Measurements from ENCODE around the gene ADAMTS3.
"Not testable (repeated sequence)": the region's sequence is repeated elsewhere in the genome, so short reads cannot be mapped to it uniquely, and the experiment has no call there.

Gene ADAMTS3

DNA sequence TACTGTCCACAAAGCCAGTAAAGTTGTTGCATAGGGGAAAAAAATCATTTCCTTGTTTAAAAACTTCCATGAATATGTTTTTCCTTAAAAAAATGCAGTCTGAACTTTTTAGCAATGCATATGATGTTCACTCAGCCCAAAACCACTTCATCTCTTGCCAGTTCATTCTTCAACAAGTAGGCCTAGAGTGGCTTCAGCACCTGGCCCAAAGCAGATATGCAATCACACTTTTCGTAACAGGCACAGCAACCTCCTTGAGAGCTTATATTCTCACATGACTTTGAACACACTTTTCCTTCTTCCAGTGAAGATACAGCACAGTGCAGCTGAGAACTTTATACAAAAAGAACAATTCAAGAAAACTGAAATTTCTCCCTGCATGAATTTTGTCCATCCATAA lies 128.6 kb downstream of the ADAMTS3 start:
- no peak overlapping the region for H3K4me3 ChIP-seq (ENCODE audit: low read depth, low read length)
- TF ChIP-seq, protein P1, sequence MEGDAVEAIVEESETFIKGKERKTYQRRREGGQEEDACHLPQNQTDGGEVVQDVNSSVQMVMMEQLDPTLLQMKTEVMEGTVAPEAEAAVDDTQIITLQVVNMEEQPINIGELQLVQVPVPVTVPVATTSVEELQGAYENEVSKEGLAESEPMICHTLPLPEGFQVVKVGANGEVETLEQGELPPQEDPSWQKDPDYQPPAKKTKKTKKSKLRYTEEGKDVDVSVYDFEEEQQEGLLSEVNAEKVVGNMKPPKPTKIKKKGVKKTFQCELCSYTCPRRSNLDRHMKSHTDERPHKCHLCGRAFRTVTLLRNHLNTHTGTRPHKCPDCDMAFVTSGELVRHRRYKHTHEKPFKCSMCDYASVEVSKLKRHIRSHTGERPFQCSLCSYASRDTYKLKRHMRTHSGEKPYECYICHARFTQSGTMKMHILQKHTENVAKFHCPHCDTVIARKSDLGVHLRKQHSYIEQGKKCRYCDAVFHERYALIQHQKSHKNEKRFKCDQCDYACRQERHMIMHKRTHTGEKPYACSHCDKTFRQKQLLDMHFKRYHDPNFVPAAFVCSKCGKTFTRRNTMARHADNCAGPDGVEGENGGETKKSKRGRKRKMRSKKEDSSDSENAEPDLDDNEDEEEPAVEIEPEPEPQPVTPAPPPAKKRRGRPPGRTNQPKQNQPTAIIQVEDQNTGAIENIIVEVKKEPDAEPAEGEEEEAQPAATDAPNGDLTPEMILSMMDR (IDR thresholded peaks at IDR 0.05; ENCODE audit: borderline replicate concordance, insufficient read depth, low read depth, low read length), result no peak

DNA sequence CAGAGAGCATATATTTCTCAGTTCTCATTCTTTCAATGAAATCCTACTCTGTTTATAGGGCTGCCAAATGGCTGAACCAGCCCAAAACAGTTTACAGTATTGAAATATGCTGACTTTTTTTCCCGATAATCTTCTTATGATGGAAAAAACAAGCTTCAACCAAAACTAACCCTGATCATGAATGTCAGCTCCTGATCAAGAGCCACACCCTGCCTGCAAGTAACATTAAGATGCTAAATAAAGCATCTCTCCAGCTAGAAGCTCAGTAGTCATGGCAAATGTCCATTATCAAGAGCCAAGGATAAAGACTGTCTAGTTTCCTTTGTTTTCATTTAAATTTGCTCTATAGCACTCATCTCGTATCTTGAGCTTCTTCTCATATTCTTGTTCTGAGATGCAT lies 136.0 kb downstream of the ADAMTS3 start:
- H3K4me3 ChIP-seq (ENCODE audit: low read depth, low read length), result no peak overlapping the region
- TF ChIP-seq, protein P1 (IDR thresholded peaks at IDR 0.05; ENCODE audit: borderline replicate concordance, insufficient read depth, low read depth, low read length), result no peak

GRCh38 chr4:72432282-72432681 lies 136.7 kb downstream of the ADAMTS3 start:
- H3K4me3 ChIP-seq (ENCODE audit: low read depth, low read length), result no peak overlapping the region
- TF ChIP-seq, protein P1 (IDR thresholded peaks at IDR 0.05; ENCODE audit: borderline replicate concordance, insufficient read depth, low read depth, low read length), result no peak

DNA sequence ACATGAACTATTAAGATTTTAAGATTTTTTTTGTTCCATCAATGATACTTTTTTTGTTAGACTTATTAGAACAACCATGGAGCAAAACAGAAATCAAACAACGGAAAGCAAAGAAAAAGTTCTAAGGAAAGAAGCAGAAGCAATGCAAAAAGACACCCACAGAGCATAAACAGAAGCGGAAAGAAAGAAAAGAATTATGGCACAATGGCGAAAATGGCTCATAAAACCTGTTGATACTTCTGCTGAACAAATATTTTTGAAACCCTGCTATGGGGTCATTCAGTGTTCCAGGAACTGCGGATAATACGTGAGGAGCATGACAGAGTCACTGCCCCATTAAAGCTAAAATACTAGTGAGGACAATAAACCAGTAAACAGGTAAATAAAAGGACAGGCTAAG lies 138.0 kb downstream of the ADAMTS3 start:
- TF ChIP-seq, protein P1 (IDR thresholded peaks at IDR 0.05; ENCODE audit: borderline replicate concordance, insufficient read depth, low read depth, low read length), result no peak
- no peak overlapping the region for H3K4me3 ChIP-seq (ENCODE audit: low read depth, low read length)

- TF ChIP-seq, protein P1 (IDR thresholded peaks at IDR 0.05; ENCODE audit: borderline replicate concordance, insufficient read depth, low read depth, low read length), result no peak
- H3K4me3 ChIP-seq (ENCODE audit: low read depth, low read length), result no peak overlapping the region
Observed at GRCh38 chr4:72430050-72430449, 139.0 kb downstream of the ADAMTS3 start.

- H3K4me3 ChIP-seq (ENCODE audit: low read depth, low read length), result no peak overlapping the region
- TF ChIP-seq, protein P1 (IDR thresholded peaks at IDR 0.05; ENCODE audit: borderline replicate concordance, insufficient read depth, low read depth, low read length), result no peak
Observed at GRCh38 chr4:72429397-72429889, 139.6 kb downstream of the ADAMTS3 start.

- no peak overlapping the region for H3K4me3 ChIP-seq (ENCODE audit: low read depth, low read length)
- TF ChIP-seq, protein P1 (IDR thresholded peaks at IDR 0.05; ENCODE audit: borderline replicate concordance, insufficient read depth, low read depth, low read length), result no peak
Observed at GRCh38 chr4:72427057-72427456, 142.0 kb downstream of the ADAMTS3 start.

GRCh38 chr4:72425908-72426307 lies 143.1 kb downstream of the ADAMTS3 start:
- H3K4me3 ChIP-seq (ENCODE audit: low read depth, low read length), result not testable (repeated sequence)
